Measurements from ENCODE around the gene CAMTA1. TPM values are rescaled to one million over a fixed set of nuclear protein-coding genes. Genes with fewer than 3 reads are reported as not detected.
"Not testable (repeated sequence)": the region's sequence is repeated elsewhere in the genome, so short reads cannot be mapped to it uniquely, and the experiment has no call there.

Gene CAMTA1
- total RNA-seq, 1 experiment from 2014 or later: 102 TPM

DNA sequence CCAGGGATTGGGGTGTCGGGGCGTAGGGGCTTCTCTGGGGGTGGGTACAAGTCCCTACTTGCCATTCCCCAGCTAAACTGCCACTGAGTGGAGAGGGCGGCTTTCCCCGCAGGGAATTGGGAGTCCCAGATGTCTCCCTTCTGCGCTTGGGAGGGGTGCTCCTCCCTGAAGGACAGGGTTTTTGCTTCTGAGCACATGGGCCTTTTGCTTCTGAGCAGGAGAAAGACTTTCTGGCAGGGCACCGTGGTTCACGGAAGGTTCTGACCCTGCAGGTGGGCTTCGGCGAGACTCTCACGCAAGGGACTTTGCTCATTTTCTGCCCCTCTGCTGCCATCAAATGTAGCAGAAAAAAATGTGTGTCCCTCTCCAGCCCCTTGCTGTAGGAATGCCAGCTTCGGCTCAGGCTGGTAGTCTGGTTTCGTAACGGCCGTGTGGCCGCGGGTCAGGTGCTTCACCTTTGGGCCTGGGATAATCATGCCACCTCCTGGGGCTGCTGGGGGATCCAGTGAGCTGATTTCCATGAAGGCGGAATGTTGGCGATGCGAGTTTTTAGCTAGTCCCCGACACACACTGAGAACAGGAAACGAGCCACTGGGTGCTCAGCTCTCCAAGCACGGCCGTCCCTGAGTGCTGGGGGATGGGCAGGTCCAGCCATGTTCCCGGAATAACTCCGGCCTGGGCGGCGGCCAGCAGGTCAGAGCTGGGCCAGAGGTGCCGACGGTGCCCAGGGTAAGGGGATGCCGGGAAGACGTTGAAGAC, 364.0 kb downstream of the CAMTA1 start:
- DNase-seq (ENCODE audit: low read depth): no peak
- in situ Hi-C loops (cut with HindIII; ENCODE audit: low pct_unique_long_range_greater_than_20kb, low sequenced_read_pairs): no loop called here

DNA sequence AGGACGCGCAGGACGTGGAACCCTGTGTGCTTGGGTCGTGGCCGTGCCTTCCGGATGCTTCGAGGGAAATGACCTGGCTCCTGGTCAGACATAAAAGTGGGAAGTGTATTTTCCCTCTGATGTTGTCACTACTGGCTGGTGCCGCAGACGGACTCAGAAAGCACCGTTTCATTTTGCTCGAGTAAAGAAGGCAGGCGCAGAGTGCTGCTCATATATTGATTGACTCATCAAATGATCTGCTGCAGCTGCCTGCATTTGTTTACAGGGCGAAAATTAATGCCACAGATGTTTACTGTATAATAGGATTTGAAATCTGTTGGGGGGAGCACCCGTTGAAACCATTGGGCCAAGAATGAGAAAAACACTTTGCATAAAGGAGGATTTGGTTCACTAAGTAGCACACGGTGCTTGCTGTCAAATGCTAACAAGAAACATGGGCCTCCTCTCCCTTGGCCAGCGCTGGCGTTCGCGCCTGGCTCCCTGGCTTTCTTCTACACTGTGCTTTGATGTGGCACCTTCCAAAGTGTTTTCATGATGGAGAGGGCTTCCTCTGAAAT, 365.5 kb downstream of the CAMTA1 start:
- no peak for DNase-seq (ENCODE audit: low read depth)
- in situ Hi-C loops (cut with HindIII; ENCODE audit: low pct_unique_long_range_greater_than_20kb, low sequenced_read_pairs): no loop called here

DNA sequence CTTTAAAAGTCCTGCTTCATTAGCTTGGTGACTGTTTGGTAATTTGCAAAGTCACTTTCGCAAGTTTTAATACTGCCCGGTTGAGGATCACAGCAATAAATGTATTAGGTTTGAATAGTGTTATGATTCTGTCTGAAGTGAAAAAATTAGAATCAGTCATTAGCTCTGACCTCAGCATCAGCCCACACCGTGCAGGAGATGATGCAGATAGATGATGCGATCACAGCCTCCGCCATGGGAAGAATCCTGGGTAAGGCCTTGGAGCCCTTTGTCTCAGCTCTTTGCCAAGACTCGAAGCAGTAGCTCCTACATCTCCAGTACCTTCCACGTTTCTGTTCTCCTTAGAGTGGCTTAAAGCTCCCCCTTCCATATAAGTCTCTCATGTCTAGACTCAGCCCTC, 366.7 kb downstream of the CAMTA1 start:
- no peak for DNase-seq (ENCODE audit: low read depth)
- in situ Hi-C loops (cut with HindIII; ENCODE audit: low pct_unique_long_range_greater_than_20kb, low sequenced_read_pairs): no loop called here

DNA sequence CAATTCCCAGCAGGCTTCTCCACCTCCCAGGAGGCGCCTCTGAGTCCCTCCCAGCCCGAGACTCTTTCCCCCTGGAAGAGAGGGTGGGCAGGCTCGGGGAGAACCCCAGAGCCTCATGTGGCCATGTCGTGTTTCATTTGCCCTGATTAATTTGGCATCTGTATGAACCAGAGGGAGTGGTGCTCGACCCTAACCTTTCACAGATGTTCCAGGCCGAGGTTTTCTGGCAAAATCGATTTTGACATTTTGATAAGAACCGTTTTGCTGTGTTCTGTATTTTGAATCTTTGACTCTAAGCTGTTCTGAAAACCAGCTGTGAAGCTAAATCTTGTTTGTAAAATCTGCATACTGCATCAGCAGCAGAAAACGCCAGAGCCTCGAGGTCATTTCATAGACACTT, 367.4 kb downstream of the CAMTA1 start:
- in situ Hi-C loops (cut with HindIII; ENCODE audit: low pct_unique_long_range_greater_than_20kb, low sequenced_read_pairs): no loop called here
- DNase-seq (ENCODE audit: low read depth): no peak

DNA sequence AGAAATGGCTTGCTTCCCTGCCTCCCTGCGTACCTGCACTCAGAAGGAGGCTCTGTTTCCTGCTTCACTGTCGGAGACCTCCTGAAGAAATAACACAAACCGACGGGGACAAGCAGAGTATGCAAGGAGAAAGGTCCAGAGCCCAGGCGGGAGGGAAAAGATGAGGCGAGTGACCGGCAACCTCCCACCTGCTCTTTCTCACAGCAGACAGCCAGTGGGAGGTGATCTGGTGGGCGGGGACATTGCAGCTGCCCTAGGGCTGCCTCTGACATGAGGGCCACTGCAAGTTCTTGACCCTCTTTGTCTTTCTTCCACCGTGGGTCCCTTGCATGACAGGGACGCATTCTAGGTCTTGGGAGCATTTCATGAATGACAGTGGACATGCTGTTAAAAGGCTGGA, 368.2 kb downstream of the CAMTA1 start:
- no peak for DNase-seq (ENCODE audit: low read depth)
- in situ Hi-C loops (cut with HindIII; ENCODE audit: low pct_unique_long_range_greater_than_20kb, low sequenced_read_pairs): no loop called here

DNA sequence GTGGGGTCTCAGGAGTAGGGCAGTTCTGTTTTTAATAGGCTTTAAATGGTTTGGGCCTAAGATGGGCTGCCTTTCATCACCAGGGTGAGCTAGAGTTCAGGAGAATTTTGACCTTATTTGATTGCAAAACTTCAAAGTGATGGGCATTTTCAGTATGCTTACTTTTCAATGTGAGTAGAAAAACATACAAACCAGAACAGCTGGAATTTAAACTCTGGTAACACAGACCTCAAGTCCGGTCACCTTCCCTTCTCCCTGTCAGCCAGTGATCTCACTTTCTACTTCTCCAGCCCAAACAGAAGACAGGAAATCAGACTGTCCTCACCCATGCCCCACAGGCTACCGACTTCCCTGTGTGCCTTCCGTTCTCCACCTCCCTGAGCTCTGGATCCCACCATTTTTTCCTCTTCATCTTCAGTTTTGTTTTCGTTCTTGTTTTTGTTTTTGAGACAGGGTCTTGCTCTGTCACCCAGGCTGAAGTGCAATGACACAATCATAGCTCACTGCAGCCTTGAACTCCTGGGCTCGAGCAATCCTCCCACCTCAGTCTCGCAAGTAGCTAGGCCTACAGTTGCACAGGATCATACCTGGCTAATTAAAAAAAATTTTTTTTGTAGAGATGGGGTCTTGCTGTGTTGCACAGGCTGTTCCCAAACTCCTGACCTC, 374.0 kb downstream of the CAMTA1 start:
- DNase-seq (ENCODE audit: low read depth): no peak
- in situ Hi-C loops (cut with HindIII; ENCODE audit: low pct_unique_long_range_greater_than_20kb, low sequenced_read_pairs): no loop called here

DNA sequence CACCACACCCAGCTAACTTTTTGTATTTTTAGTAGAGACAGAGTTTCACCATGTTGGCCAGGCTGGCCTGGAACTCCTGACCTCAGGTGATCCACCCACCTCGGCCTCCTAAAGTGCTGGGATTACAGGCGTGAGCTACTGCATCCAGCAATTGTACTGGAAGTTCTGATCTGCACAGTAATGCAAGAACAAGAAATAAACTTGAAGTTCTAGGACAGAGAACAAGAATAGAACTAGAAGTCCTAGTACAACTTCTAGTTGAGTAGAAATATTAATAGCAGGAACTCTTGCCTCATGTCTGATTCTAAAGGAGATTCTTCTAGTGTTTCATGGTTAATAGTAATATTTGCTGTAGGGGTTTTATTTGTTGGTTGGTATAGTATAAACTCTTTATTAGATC, 383.3 kb downstream of the CAMTA1 start:
- DNase-seq (ENCODE audit: low read depth); in situ Hi-C loops (cut with HindIII; ENCODE audit: low pct_unique_long_range_greater_than_20kb, low sequenced_read_pairs): not testable (repeated sequence)

DNA sequence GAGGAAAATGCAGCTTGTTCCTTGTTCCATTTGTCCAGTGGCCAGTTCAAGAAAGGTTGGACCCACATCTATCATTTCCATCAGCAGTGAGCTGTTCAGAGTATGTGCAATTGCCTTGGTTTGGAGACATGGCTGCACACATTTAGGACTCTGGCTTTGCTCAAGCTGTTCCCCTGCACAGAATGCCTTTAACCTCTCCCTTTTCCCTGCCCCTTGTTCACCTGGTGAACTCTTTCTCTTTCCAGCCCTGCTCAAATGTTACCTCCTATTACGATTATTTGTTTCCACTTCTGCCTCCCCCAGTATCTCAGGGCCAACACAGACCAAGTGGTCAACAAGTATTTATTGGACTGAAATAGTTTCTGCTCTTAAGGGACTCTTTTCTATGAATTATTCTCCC, 385.9 kb downstream of the CAMTA1 start:
- in situ Hi-C loops (cut with HindIII; ENCODE audit: low pct_unique_long_range_greater_than_20kb, low sequenced_read_pairs): no loop called here

DNA sequence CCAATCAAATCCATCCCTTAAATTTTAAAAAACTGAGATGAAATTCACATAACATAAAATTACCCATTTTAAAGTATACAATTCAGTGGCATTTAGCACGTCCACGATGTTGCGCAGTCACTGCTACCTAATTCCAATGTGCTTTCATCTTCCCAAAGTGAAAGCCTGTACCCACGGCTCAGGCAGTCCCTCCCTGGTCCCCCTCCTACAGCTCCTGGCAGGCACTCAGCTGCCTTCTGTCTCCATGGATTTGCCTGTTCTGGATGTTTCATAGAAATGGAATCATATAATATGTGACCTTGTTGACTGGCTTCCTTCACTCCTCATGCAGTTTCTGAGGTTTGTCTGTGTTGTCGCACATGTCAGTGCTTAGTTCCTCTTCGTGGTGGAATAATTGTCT, 386.3 kb downstream of the CAMTA1 start:
- in situ Hi-C loops (cut with HindIII; ENCODE audit: low pct_unique_long_range_greater_than_20kb, low sequenced_read_pairs): no loop called here
- DNase-seq (ENCODE audit: low read depth): no peak

More for the DNA sequence above, 385.9 kb downstream of the CAMTA1 start:
- no peak for DNase-seq (ENCODE audit: low read depth)

DNA sequence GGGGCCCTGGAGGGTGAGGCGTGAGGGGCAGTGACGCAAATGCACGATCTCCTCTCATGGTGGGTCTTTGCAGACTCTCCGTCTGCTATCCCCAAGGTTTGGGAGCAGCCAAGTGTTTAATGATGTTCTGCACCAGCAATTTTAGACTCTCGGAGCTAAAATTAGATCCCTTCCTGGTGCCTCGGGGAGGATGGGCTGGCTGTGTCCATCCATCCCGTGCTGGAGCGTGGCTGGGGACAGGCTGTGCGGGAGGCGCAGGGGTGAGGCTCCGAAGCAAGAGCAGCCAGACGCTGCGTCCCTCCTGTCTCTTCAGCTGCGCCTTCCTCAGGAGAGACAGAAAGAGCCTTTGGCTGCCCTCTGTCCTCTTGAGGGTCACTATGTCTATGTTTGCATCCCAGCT, 387.6 kb downstream of the CAMTA1 start:
- DNase-seq (ENCODE audit: low read depth): peak; percentile 1
- in situ Hi-C loops (cut with HindIII; ENCODE audit: low pct_unique_long_range_greater_than_20kb, low sequenced_read_pairs): no loop called here

DNA sequence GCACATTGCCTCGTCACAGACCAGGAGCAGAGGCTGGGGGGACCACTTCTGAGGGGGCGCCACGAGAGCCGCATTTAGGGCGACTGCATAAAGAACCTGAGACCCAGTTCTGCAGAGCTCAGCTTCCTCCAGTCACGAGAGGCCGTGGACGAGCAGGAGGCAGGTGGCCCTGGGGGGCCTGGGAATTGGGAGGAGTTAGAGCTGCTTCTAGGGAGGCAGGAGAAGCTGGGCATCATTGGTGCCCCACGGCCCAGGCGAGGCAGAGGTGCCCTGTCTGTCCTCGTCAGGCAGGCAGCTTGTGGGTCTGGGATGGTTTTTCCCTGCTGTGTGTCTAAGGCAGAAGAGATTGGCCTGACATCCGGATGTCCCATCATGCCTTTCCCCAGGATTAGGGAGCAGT, 389.3 kb downstream of the CAMTA1 start:
- DNase-seq (ENCODE audit: low read depth): no peak
- in situ Hi-C loops (cut with HindIII; ENCODE audit: low pct_unique_long_range_greater_than_20kb, low sequenced_read_pairs): no loop called here

DNA sequence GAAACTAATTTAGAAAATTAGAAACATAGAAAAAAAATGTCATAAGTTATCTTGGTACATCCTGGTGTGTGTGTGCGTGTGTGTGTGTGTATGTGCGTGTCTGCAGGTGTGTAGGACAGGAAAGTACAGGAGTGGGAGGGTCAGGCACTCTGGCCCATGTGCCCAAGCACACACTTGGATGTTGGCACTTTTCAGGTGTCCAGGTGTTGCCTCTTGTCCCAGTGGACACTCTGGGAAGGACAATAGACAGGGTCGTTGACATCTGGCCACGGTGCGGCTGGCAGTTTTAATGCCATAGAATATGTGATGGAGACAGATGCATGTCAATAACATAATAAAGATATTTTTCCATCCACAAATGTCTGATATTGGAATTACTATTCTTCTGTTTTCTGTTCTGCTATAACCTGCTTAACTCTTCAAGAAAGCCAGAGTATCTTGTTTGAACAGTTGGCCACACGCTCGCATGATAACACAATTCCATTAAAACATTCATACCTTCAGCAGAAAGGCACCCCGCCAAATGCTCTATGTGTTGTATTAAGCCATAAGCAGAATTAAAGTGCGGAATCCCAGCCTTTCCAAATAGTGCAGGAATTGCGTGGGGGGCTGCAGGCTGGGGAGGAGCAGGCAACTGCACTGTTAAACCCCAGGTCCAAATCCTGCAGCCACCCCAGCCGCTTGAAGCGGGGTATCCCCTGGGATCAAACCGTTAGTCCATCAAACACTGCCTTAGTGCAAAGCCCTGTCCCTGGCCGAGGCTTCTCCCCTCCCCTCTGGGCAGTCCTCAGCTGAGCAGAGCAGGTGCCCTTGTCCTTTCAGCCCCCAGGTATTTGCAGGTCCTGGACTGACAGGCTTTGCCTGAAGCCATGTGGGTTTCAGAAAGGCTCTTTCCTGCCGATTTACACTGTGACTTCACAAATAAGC, 390.0 kb downstream of the CAMTA1 start:
- no peak for DNase-seq (ENCODE audit: low read depth)
- in situ Hi-C loops (cut with HindIII; ENCODE audit: low pct_unique_long_range_greater_than_20kb, low sequenced_read_pairs): no loop called here

DNA sequence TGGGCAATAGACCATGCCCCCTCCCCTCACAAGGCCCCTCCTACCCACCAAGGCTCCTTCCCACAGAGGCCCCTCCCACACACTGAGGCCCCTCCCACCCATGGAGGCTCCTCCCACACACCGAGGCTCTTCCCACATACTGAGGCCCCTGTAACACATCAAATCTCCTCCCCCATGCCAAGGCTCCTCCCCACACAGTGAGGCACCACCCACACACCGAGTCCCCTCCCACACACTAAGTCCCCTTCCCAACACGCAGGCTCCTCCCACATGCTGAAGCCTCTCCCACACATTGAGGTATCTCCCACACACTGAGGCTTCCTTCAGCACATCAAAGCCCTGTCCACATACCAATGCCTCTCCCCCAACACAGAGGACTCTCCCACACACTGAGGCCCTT, 391.8 kb downstream of the CAMTA1 start:
- DNase-seq (ENCODE audit: low read depth): no peak
- in situ Hi-C loops (cut with HindIII; ENCODE audit: low pct_unique_long_range_greater_than_20kb, low sequenced_read_pairs): no loop called here

DNA sequence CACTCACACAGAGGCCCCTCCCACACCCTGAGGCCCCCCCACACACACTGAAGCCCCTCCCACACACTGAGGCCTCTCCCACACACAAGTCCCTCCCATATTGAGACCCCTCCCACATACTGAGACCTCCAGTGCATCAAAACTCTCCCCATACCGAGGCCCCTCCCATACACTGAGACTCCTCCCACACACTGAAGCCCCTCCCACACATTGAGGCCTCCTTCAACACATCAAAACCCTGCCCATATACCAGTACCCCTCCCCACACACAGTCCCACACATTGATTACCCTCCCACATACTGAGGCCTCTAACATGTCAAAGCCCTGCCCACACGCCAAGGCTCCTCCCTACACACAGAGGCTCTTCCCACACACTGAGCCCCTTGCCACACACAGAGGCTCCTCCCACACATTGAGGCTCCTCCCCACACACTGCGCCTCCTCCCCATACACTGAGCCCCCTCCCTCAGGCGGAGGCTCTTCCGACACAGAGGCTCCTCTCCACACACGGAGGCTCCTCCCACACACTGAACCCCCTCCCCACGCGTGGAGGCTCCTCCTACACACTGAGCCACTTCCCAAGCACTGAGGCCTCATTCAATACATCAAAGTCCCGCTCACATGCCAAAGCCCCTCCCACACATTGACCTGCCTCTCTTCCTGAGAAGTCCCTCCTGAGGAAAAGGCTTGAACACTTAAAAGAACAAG, 392.3 kb downstream of the CAMTA1 start:
- in situ Hi-C loops (cut with HindIII; ENCODE audit: low pct_unique_long_range_greater_than_20kb, low sequenced_read_pairs): no loop called here
- no peak for DNase-seq (ENCODE audit: low read depth)

DNA sequence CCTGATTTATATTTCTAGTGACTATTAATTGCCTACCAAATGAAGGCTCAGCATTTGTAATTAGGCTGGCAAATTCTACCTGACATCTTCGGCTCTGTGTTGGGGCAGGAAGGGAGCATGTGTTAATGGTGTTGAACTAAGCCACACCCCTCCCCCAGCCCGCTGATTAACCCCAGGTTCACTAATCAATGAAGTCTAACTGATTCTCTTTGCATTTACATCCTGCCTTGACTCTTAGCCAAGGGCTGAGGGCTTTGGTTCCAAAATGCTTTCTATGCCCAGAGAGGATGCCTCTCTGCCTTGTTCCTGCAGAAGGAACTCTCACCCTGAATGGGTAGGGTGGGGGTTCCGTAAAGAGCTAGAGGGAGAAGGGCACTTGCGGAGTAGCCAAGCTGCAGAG, 393.1 kb downstream of the CAMTA1 start:
- DNase-seq (ENCODE audit: low read depth): no peak
- in situ Hi-C loops (cut with HindIII; ENCODE audit: low pct_unique_long_range_greater_than_20kb, low sequenced_read_pairs): no loop called here

DNA sequence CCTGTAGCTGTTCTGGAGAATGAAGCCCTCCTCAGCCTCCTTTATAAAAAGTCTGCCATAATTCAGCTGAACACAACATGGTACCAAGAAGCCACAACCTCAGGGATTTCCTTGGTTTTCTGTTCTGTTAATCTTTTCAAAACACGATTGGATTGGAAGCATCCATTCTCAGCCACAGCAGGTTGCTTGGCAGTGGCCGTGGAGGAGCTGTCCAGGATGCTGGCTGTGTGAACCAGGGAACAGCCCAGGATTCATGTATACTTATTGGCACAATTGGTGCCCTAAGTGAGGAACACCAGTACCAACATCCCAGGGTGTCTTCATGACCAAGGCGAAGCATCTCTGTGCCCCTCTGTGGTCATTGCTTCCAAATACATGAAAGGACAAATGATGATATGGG, 393.5 kb downstream of the CAMTA1 start:
- in situ Hi-C loops (cut with HindIII; ENCODE audit: low pct_unique_long_range_greater_than_20kb, low sequenced_read_pairs): no loop called here

DNA sequence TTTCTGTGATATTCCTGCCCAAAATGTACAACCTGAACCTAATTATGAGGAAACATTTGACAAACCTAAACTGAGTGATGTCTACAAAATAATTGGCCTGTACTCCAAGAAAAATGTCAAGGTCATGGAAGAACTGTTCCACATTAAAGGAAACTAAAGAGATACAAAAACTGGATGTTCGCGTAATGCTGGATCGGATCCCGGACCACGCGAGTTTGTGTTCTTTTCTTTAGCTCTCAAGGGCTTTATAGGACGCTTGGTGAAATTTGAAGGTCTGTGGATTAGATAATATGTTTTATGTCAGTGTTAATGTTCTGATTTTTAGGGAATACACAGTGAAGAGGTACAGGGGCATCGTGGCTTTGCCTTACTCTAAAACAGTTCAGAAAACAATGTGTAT, 400.5 kb downstream of the CAMTA1 start:
- no peak for DNase-seq (ENCODE audit: low read depth)
- in situ Hi-C loops (cut with HindIII; ENCODE audit: low pct_unique_long_range_greater_than_20kb, low sequenced_read_pairs): no loop called here

More for the DNA sequence above, 393.5 kb downstream of the CAMTA1 start:
- no peak for DNase-seq (ENCODE audit: low read depth)

Measured in Caki2 (cell line).